Liver (tissue), 3 donors: ENCODE data around the gene CHST13.
"Not testable (repeated sequence)": the region's sequence is repeated elsewhere in the genome, so short reads cannot be mapped to it uniquely, and the experiment has no call there.

Experiments used
- CTCF ChIP-seq: fragments of 150-350 bp; IDR thresholded peaks from 2 replicates; pipeline ENCODE4 v1.5.1; 2017; ENCODE audit warnings: improper control_type of control experiment, low read depth, low read length; ENCODE audit not compliant: missing input control
- EGR1 ChIP-seq, 2 donors: IDR thresholded peaks; 2 replicates each; pipeline ENCODE4 v1.6.1; 2016 to 2018; ENCODE audit warnings: antibody characterized with exemption in 2 of 2, low read depth in 2 of 2
- FOXA1 ChIP-seq: IDR thresholded peaks from 2 replicates; pipeline ENCODE4 v1.6.1; 2016; ENCODE audit warnings: antibody characterized with exemption
- GABPA ChIP-seq, 2 donors: IDR thresholded peaks in 1 of 2; conservative IDR thresholded peaks in 1 of 2; 2 replicates each; pipeline ENCODE4 v1.6.1; 2016; ENCODE audit warnings: antibody characterized with exemption in 2 of 2, mild to moderate bottlenecking in 1 of 2, moderate library complexity in 1 of 2
- NR2F2 ChIP-seq: IDR thresholded peaks from 2 replicates; pipeline ENCODE4 v1.6.1; 2016; ENCODE audit warnings: antibody characterized with exemption
- RAD21 ChIP-seq, 2 donors: IDR thresholded peaks; 2 replicates each; pipeline ENCODE4 v1.6.1; 2016; ENCODE audit warnings: antibody characterized with exemption in 2 of 2, mild to moderate bottlenecking in 2 of 2
- SP1 ChIP-seq: IDR thresholded peaks from 2 replicates; pipeline ENCODE4 v1.6.1; 2018; ENCODE audit warnings: antibody characterized with exemption, mild to moderate bottlenecking
- TAF1 ChIP-seq: conservative IDR thresholded peaks from 2 replicates; pipeline ENCODE4 v1.6.1; 2016; ENCODE audit warnings: antibody characterized with exemption, mild to moderate bottlenecking
- YY1 ChIP-seq: IDR thresholded peaks from 2 replicates; pipeline ENCODE4 v1.6.1; 2016; ENCODE audit warnings: antibody characterized with exemption, mild to moderate bottlenecking
- ZBTB33 ChIP-seq: IDR thresholded peaks from 2 replicates; pipeline ENCODE4 v1.6.1; 2016; ENCODE audit warnings: antibody characterized with exemption
- TF ChIP-seq, protein P1 (sequence below): IDR thresholded peaks from 2 replicates; pipeline ENCODE4 v1.6.1; 2016; ENCODE audit warnings: antibody characterized with exemption
- donor health status: healthy.
- donor health status: healthy.

DNA sequence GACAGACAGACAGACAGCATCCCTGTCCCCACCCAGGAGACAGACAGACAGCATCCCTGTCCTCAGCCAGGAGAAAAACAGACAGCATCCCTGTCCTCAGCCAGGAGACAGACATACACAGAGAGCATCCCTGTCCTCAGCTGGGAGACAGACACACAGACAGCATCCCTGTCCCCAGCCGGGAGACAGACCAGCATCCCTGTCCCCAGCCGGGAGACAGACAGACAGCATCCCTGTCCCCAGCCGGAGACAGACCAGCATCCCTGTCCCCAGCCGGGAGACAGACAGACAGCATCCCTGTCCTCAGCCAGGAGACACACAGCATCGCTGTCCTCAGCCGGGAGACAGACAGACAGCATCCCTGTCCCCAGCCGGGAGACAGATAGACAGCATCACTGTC lies 10.8 kb downstream of the CHST13 start:
- not testable (repeated sequence) for TF ChIP-seq CTCF; YY1; FOXA1; RAD21 (IDR thresholded peaks at IDR 0.05); SP1; TAF1; NR2F2; GABPA (IDR thresholded peaks at IDR 0.05 in 1 of 2, conservative IDR thresholded peaks at IDR 0.05 in 1 of 2); ZBTB33; EGR1 (IDR thresholded peaks at IDR 0.05; ENCODE audit: low read depth in 2 of 2)
- TF ChIP-seq, protein P1, sequence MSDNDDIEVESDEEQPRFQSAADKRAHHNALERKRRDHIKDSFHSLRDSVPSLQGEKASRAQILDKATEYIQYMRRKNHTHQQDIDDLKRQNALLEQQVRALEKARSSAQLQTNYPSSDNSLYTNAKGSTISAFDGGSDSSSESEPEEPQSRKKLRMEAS: not testable (repeated sequence)
